Effector memory CD8-positive, alpha-beta T cell (primary cell): ENCODE measurements around the gene MT1B.

Experiments used
- ATAC-seq: fragments of 150-1000 bp; cut with Tn5 transposase; replicated peaks from 2 replicates; pipeline ENCODE4 v1.10.0; 2021; ENCODE audit warnings: mild to moderate bottlenecking, moderate library complexity
- DNase-seq, 3 experiments: peaks; one replicate each; pipeline ENCODE4 v3.0.0; 2021
- H3K27ac Mint-ChIP-seq, 2 donors: one replicate each; pipeline ENCODE4 v1.8.0; 2022; ENCODE audit warnings: mild to moderate bottlenecking in 2 of 2, mixed read lengths in 2 of 2, moderate library complexity in 2 of 2
- H3K27me3 Mint-ChIP-seq, 2 donors: one replicate each; pipeline ENCODE4 v1.8.0; 2022; ENCODE audit warnings: mixed read lengths in 2 of 2
- H3K36me3 Mint-ChIP-seq: one replicate; pipeline ENCODE4 v1.8.0; 2022; ENCODE audit warnings: mild to moderate bottlenecking, moderate library complexity, mixed read lengths; ENCODE audit not compliant: insufficient read depth
- H3K4me1 Mint-ChIP-seq, 2 donors: one replicate each; pipeline ENCODE4 v1.8.0; 2022; ENCODE audit warnings: low read depth in 2 of 2, mixed read lengths in 2 of 2
- H3K4me3 Mint-ChIP-seq, 2 donors: one replicate each; pipeline ENCODE4 v1.8.0; 2022; ENCODE audit warnings: mild to moderate bottlenecking in 2 of 2, mixed read lengths in 2 of 2, moderate library complexity in 2 of 2
- H3K9me3 Mint-ChIP-seq, 2 donors: one replicate each; pipeline ENCODE4 v1.8.0; 2022; ENCODE audit warnings: mixed read lengths in 2 of 2
- total RNA-seq, 9 experiments: gene quantifications; one replicate each; lab custom pipeline; 2026; lab: John Stamatoyannopoulos, UW

Gene MT1B
- 0 reads per million in 9 experiments for total RNA-seq

GRCh38 chr16:56651586-56651985 lies at the start of gene MT1B:
Gene MT1B (plus strand): TSS chr16:56651886. CDS start chr16:56651954, 68 bp downstream.
- H3K27ac Mint-ChIP-seq, result no peak within 1 kb of the TSS
- no peaks in the 10 kb centered on the region for H3K36me3 Mint-ChIP-seq
- H3K4me3 Mint-ChIP-seq, result no peak within 1 kb of the TSS
- H3K9me3 Mint-ChIP-seq, result no peaks in the 10 kb centered on the region
- DNase-seq (no peak), ATAC-seq (no peak)
- H3K4me1 Mint-ChIP-seq, result no peaks in the 10 kb centered on the region
- H3K27me3 Mint-ChIP-seq, result peaks cover 0 to 58% of the 10 kb centered on the region in 2 donors

DNA sequence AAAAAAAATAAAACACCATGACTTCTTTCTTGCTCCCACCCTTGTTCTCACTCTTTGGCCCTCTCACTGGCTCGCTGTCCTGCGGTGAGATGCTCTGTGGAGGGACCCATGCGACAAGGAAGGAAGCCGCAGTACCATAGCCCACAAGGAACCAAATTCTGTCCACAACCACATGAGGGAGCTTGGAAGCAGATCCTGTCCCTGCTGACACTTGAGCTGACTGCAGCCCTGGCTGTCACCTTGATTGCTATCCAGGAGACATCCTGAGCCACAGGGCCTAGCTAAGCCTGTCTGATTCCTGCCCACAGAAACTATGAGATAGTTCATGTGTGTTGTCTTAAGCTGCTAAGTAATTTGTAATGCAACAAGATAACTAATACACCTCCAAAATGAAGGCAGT lies 48.1 kb upstream of the MT1B start:
- Mint-ChIP-seq H3K36me3 (no peaks in the 10 kb centered on the region), H3K4me3 (no peak overlapping the region), H3K9me3 (no peaks in the 10 kb centered on the region), H3K4me1 (peaks cover 12 to 19% of the 10 kb centered on the region in 2 donors), H3K27ac (peak overlapping the region in 1 of 2 donors; percentile 35), H3K27me3 (peaks cover 13 to 17% of the 10 kb centered on the region in 2 donors)
- DNase-seq (no peak), ATAC-seq (no peak)

- ATAC-seq (no peak), DNase-seq (no peak)
- no peaks in the 10 kb centered on the region for H3K36me3 Mint-ChIP-seq
- no peaks in the 10 kb centered on the region for H3K9me3 Mint-ChIP-seq
- peaks cover 13 to 15% of the 10 kb centered on the region in 2 donors for H3K27me3 Mint-ChIP-seq
- peak overlapping the region in 1 of 2 donors; percentile 17 for H3K27ac Mint-ChIP-seq
- no peak overlapping the region for H3K4me3 Mint-ChIP-seq
- H3K4me1 Mint-ChIP-seq, result peaks cover 21 to 33% of the 10 kb centered on the region in 2 donors
Observed at GRCh38 chr16:56604966-56605365, 46.7 kb upstream of the MT1B start.

DNA sequence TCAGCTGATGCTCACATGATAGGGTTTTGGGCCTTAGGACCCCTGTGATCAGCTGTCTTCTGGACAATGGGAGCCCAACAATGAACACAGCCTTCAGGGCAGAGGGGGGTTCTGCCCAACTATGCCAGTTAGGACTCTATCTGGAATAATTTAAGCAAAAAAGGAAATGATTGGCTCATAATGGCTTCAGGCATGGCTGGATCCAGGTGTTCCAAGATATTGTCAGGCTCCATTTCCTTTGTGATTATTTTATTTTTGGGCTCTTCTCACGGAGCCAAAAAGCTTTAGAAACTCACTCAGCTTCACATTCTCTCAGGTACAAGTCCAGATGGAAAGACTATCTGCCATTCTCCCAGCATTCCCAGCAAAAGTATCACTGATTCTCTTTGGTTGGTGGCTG lies 46.2 kb upstream of the MT1B start:
- peak overlapping the region in 1 of 2 donors; percentile 54 for H3K27ac Mint-ChIP-seq

GRCh38 chr16:56606071-56606475 lies 45.6 kb upstream of the MT1B start:
- ATAC-seq (no peak), DNase-seq (no peak)
- H3K4me1 Mint-ChIP-seq, result peaks cover 25 to 39% of the 10 kb centered on the region in 2 donors
- H3K27ac Mint-ChIP-seq, result peak overlapping the region; percentile 89 to 90
- H3K36me3 Mint-ChIP-seq, result no peaks in the 10 kb centered on the region
- H3K9me3 Mint-ChIP-seq, result no peaks in the 10 kb centered on the region
- no peak overlapping the region for H3K4me3 Mint-ChIP-seq
- H3K27me3 Mint-ChIP-seq, result peaks cover 3 to 4% of the 10 kb centered on the region in 2 donors

More for the DNA sequence above, 46.2 kb upstream of the MT1B start:
- Mint-ChIP-seq H3K4me1 (peaks cover 21 to 36% of the 10 kb centered on the region in 2 donors), H3K36me3 (no peaks in the 10 kb centered on the region), H3K27me3 (peaks cover 9 to 10% of the 10 kb centered on the region in 2 donors), H3K4me3 (no peak overlapping the region), H3K9me3 (no peaks in the 10 kb centered on the region)
- DNase-seq (no peak), ATAC-seq (no peak)

DNA sequence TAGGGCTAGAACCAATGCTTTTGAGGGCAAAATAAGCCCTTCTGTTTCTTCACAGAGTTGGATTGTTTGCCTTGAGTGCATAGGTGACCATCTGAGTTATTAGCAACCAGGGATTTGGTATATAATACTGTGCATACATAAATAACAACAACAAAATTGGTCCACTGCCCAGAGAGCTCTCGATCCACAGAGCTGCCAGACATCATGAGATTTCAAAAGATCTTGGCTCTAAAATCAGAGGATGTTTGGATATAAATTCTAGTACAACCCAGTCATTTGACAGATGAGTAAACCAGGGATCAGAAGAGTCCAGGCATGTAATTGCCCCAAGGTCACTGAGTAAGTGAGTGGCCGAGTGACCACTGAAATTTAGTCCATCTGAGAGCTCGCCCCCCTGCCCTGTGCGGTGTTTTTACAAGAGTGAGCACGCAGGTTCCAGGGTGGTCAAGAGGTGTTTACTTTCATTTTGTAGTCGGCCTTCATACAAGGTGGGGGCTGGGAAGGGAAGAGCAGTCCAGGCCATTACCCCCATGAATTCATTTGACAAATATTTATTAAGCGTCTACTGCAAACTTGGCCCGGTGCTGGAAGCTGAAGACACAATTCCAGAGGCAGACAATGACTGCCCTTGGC lies 45.1 kb upstream of the MT1B start:
- Mint-ChIP-seq H3K4me1 (peaks cover 29 to 44% of the 10 kb centered on the region in 2 donors), H3K27me3 (no peaks in the 10 kb centered on the region), H3K27ac (peak overlapping the region; percentile 89 to 90), H3K36me3 (no peaks in the 10 kb centered on the region), H3K4me3 (peak overlapping the region in 1 of 2 donors; percentile 44), H3K9me3 (peaks cover 0 to 2% of the 10 kb centered on the region in 2 donors)
- no peak for ATAC-seq
- DNase-seq, result no peak

DNA sequence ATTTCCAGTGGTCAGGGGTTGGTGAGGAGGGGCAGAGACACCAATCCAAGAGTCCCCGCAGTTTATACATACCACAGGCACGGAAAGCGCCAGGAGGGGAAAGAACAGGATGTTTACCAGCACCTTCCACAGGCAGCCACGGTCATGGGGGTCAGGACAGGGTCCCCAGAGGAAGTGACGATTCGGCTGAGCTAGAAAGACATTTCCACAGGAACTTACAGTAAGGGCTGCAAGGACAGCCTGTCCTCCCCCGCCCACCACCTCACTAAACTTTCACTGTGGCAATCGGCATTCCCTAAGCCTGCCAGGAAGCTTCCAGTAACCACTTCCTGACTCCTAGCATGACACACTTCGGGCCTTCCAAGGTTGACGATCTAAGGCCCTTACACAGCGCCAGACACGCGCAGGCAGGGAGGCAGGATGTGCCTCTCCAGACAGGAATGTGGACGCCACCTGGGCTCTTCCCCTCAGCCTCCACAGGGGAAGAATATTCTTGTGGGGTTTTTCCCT lies 44.5 kb upstream of the MT1B start:
- DNase-seq (no peak), ATAC-seq (no peak)
- no peaks in the 10 kb centered on the region for H3K36me3 Mint-ChIP-seq
- peaks cover 0 to 2% of the 10 kb centered on the region in 2 donors for H3K9me3 Mint-ChIP-seq
- peaks cover 29 to 44% of the 10 kb centered on the region in 2 donors for H3K4me1 Mint-ChIP-seq
- H3K27ac Mint-ChIP-seq, result peak overlapping the region; percentile 89 to 90
- H3K27me3 Mint-ChIP-seq, result no peaks in the 10 kb centered on the region
- H3K4me3 Mint-ChIP-seq, result peak overlapping the region; percentile 88 to 98

- no peak for DNase-seq
- Mint-ChIP-seq H3K36me3 (no peaks in the 10 kb centered on the region), H3K9me3 (peaks cover 0 to 2% of the 10 kb centered on the region in 2 donors), H3K4me1 (peaks cover 29 to 44% of the 10 kb centered on the region in 2 donors), H3K4me3 (peak overlapping the region; percentile 88 to 98), H3K27ac (peak overlapping the region; percentile 89 to 90), H3K27me3 (no peaks in the 10 kb centered on the region)
- ATAC-seq, result no peak
Observed at GRCh38 chr16:56607675-56608042, 44.0 kb upstream of the MT1B start.

- Mint-ChIP-seq H3K27ac (peak within 1 kb of the TSS; percentile 90 to 99), H3K9me3 (peaks cover 0 to 2% of the 10 kb centered on the region in 2 donors), H3K27me3 (no peaks in the 10 kb centered on the region), H3K4me1 (peaks cover 29 to 44% of the 10 kb centered on the region in 2 donors), H3K36me3 (no peaks in the 10 kb centered on the region), H3K4me3 (peak within 1 kb of the TSS; percentile 88 to 98)
- DNase-seq (peak; percentile 79 to 83 (median 81)), ATAC-seq (peak; percentile 88)
Observed at GRCh38 chr16:56608043-56608875, 43.4 kb upstream of the MT1B start, which contains the start of gene MT2A. Gene MT2A (plus strand): TSS chr16:56608584. CDS start chr16:56608656, 72 bp downstream.

- Mint-ChIP-seq H3K4me3 (peak overlapping the region; percentile 88 to 98), H3K9me3 (peaks cover 0 to 2% of the 10 kb centered on the region in 2 donors), H3K36me3 (no peaks in the 10 kb centered on the region), H3K27ac (peak overlapping the region; percentile 90 to 99), H3K27me3 (no peaks in the 10 kb centered on the region), H3K4me1 (peaks cover 29 to 44% of the 10 kb centered on the region in 2 donors)
- no peak for ATAC-seq
- DNase-seq, result no peak
Observed at GRCh38 chr16:56608876-56609462, 42.7 kb upstream of the MT1B start.

DNA sequence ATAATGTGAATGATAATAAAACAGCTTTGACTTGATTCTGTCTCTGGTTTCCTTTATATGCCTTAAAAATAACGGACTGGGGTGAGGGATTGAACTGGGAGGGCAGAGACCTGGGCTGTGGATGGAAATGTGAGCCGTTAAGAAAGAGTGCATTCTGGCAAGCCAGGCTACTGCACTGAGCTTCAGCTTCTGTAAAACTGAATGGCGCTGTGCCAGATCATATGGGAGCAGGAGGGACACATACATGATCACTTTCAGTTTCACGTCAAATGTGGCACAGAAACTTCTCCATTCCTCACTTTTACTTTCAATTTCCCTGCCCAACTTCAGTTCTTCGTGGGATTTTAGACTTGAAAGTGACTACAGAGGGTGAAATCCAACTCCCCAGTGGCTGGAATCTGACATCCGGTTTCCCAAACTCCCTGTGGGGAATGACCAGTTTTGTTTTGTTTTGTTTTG lies 42.2 kb upstream of the MT1B start:
- peaks cover 29 to 44% of the 10 kb centered on the region in 2 donors for H3K4me1 Mint-ChIP-seq
- H3K9me3 Mint-ChIP-seq, result peaks cover 0 to 2% of the 10 kb centered on the region in 2 donors
- no peaks in the 10 kb centered on the region for H3K36me3 Mint-ChIP-seq
- peak; percentile 67 to 72 (median 68) for DNase-seq
- ATAC-seq, result peak; percentile 45
- H3K27me3 Mint-ChIP-seq, result no peaks in the 10 kb centered on the region
- H3K4me3 Mint-ChIP-seq, result peak overlapping the region; percentile 88 to 98
- peak overlapping the region; percentile 90 to 99 for H3K27ac Mint-ChIP-seq

GRCh38 chr16:56610017-56610608 lies 41.6 kb upstream of the MT1B start:
- ATAC-seq (peak; percentile 51), DNase-seq (peak; percentile 38 to 63 (median 42))
- H3K27ac Mint-ChIP-seq, result peak overlapping the region; percentile 90 to 99
- no peaks in the 10 kb centered on the region for H3K36me3 Mint-ChIP-seq
- peaks cover 29 to 44% of the 10 kb centered on the region in 2 donors for H3K4me1 Mint-ChIP-seq
- peak overlapping the region; percentile 88 to 98 for H3K4me3 Mint-ChIP-seq
- no peaks in the 10 kb centered on the region for H3K27me3 Mint-ChIP-seq
- peaks cover 0 to 2% of the 10 kb centered on the region in 2 donors for H3K9me3 Mint-ChIP-seq
